Measurements from ENCODE around the gene RHOT2. TPM values are rescaled to one million over a fixed set of nuclear protein-coding genes. Genes with fewer than 3 reads are reported as not detected.
A peak's percentile ranks its signal among the peaks of the same experiment; 100 is the strongest.
"Not testable (repeated sequence)": the region's sequence is repeated elsewhere in the genome, so short reads cannot be mapped to it uniquely, and the experiment has no call there.

RHOT2 gene
- total RNA-seq, 1 donor from 2014 or later, result 125 TPM

GRCh38 chr16:680967-681745 lies 13.2 kb downstream of the RHOT2 start:
- no peak for DNase-seq (ENCODE audit: low spot score)

GRCh38 chr16:681746-682427 lies 14.0 kb downstream of the RHOT2 start:
- no peak for DNase-seq (ENCODE audit: low spot score)

- no peak for DNase-seq (ENCODE audit: low spot score)
Observed at GRCh38 chr16:682493-683395, 14.8 kb downstream of the RHOT2 start.

GRCh38 chr16:683396-684070 lies 15.6 kb downstream of the RHOT2 start:
- DNase-seq (ENCODE audit: low spot score), result no peak

- DNase-seq (ENCODE audit: low spot score), result peak; percentile 97
Observed at GRCh38 chr16:684071-684794, 16.3 kb downstream of the RHOT2 start, which contains the start of gene JMJD8. Gene JMJD8, minus strand, starts transcription at chr16:684334. Its CDS starts 15 bp downstream, at chr16:684319.

GRCh38 chr16:684961-685696 lies 17.2 kb downstream of the RHOT2 start:
- DNase-seq (ENCODE audit: low spot score), result no peak

GRCh38 chr16:685967-686366 lies 18.0 kb downstream of the RHOT2 start:
- DNase-seq (ENCODE audit: low spot score), result no peak

- DNase-seq (ENCODE audit: low spot score), result no peak
Observed at GRCh38 chr16:686459-687260, 18.7 kb downstream of the RHOT2 start.

GRCh38 chr16:687499-687898 lies 19.6 kb downstream of the RHOT2 start:
- DNase-seq (ENCODE audit: low spot score), result no peak

GRCh38 chr16:689175-689897 lies 21.4 kb downstream of the RHOT2 start:
- DNase-seq (ENCODE audit: low spot score), result no peak

GRCh38 chr16:691242-691641 lies 23.3 kb downstream of the RHOT2 start:
- not testable (repeated sequence) for DNase-seq (ENCODE audit: low spot score)

- DNase-seq (ENCODE audit: low spot score), result no peak
Observed at GRCh38 chr16:692356-693108, 24.6 kb downstream of the RHOT2 start.

- no peak for DNase-seq (ENCODE audit: low spot score)
Observed at GRCh38 chr16:693364-693763, 25.4 kb downstream of the RHOT2 start.

- no peak for DNase-seq (ENCODE audit: low spot score)
Observed at GRCh38 chr16:693766-694165, 25.8 kb downstream of the RHOT2 start.

GRCh38 chr16:694187-694862 lies 26.4 kb downstream of the RHOT2 start:
- DNase-seq (ENCODE audit: low spot score), result no peak

- DNase-seq (ENCODE audit: low spot score), result no peak
Observed at GRCh38 chr16:694863-695354, 27.0 kb downstream of the RHOT2 start.
